Keratinocyte (primary cell): ENCODE results near the gene EDA. TPM values are rescaled to one million over a fixed set of nuclear protein-coding genes. Genes with fewer than 3 reads are reported as not detected.

Experiments used
- DNase-seq: peaks from one replicate; pipeline ENCODE4 v3.0.0-alpha.2; 2011; ENCODE audit warnings: low read depth, missing footprints, low spot score
- FAIRE-seq: peaks from 2 replicates; lab custom pipeline; 2011; peaks lifted over from hg19 to GRCh38; lab: Jason Lieb, UNC
- H2AFZ ChIP-seq: 2 replicates; pipeline ENCODE4 v1.6.0; 2012; ENCODE audit warnings: low read length, control low read depth, inconsistent platforms; ENCODE audit not compliant: control insufficient read depth
- H3K27ac ChIP-seq: 2 replicates; pipeline ENCODE4 v1.5.1; 2011; ENCODE audit warnings: low read length; ENCODE audit not compliant: control insufficient read depth, insufficient read depth
- H3K27me3 ChIP-seq: 3 replicates; pipeline ENCODE4 v1.6.0; 2011; ENCODE audit warnings: low read length; ENCODE audit not compliant: control insufficient read depth, insufficient read depth; ENCODE audit errors: extremely low read depth
- H3K36me3 ChIP-seq, 2 experiments: 2 replicates in 1 of 2; 3 replicates in 1 of 2; pipeline ENCODE4 v1.5.1; 2011; ENCODE audit warnings: low read length in 2 of 2, mild to moderate bottlenecking in 1 of 2; ENCODE audit not compliant: control insufficient read depth in 2 of 2, insufficient read depth in 2 of 2; ENCODE audit errors: extremely low read depth in 1 of 2
- H3K4me1 ChIP-seq: 3 replicates; pipeline ENCODE4 v1.5.1; 2011; ENCODE audit warnings: low read length; ENCODE audit not compliant: control insufficient read depth, insufficient read depth; ENCODE audit errors: extremely low read depth
- H3K4me2 ChIP-seq: 3 replicates; pipeline ENCODE4 v1.6.0; 2011; ENCODE audit warnings: low read depth, low read length; ENCODE audit not compliant: control insufficient read depth, insufficient read depth; ENCODE audit errors: extremely low read depth
- H3K4me3 ChIP-seq, 3 experiments: fragments of 200-600 bp in 1 of 3; sonication (generic) in 1 of 3; 2 replicates in 2 of 3; 3 replicates in 1 of 3; pipeline ENCODE4 v1.5.1; 2011 to 2016; ENCODE audit warnings: low read length in 3 of 3, mild to moderate bottlenecking in 3 of 3, control low read depth in 2 of 3, inconsistent platforms in 1 of 3, low read depth in 1 of 3, mixed read lengths in 1 of 3, mixed run types in 1 of 3, moderate library complexity in 1 of 3; ENCODE audit not compliant: control insufficient read depth in 2 of 3, insufficient read depth in 2 of 3; ENCODE audit errors: extremely low read depth in 1 of 3
- H3K79me2 ChIP-seq: 2 replicates; pipeline ENCODE4 v1.6.0; 2012; ENCODE audit warnings: low read length; ENCODE audit not compliant: control insufficient read depth, insufficient read depth
- H3K9ac ChIP-seq: 3 replicates; pipeline ENCODE4 v1.6.0; 2011; ENCODE audit warnings: low read length; ENCODE audit not compliant: control insufficient read depth, insufficient read depth; ENCODE audit errors: extremely low read depth
- H3K9me1 ChIP-seq: 3 replicates; pipeline ENCODE4 v1.6.0; 2011; ENCODE audit warnings: low read length; ENCODE audit not compliant: control insufficient read depth, insufficient read depth; ENCODE audit errors: extremely low read depth
- H3K9me3 ChIP-seq: 2 replicates; pipeline ENCODE4 v1.5.1; 2012; ENCODE audit warnings: low read depth, low read length; ENCODE audit not compliant: control insufficient read depth
- H4K20me1 ChIP-seq: 3 replicates; pipeline ENCODE4 v1.6.0; 2011; ENCODE audit warnings: low read length; ENCODE audit not compliant: control insufficient read depth, insufficient read depth; ENCODE audit errors: extremely low read depth
- EZH2 ChIP-seq: IDR thresholded peaks from one replicate; pipeline ENCODE4 v1.6.1; 2012; ENCODE audit warnings: inconsistent platforms, mild to moderate bottlenecking, low read length, moderate library complexity
- dilution Hi-C: fragments of 300-500 bp; cut with MboI; formaldehyde crosslinking; loops from one replicate; pipeline ENCODE4 v1.7.0; 2020; ENCODE audit warnings: low sequenced_read_pairs; ENCODE audit not compliant: extremely low pct_ligation_motif_present
- polyA plus RNA-seq, 5 experiments: library from polyadenylated mRNA; depleted of rRNA in 3 of 5; stranded (reverse) in 3 of 5; stranded (forward) in 1 of 5; unstranded in 1 of 5; fragments of >200 nt; gene quantifications; 1 replicate in 1 of 5; 2 replicates in 3 of 5; 3 replicates in 1 of 5; pipeline versions ENCODE4 v1.2.1 to v1.2.3, GENCODE V29; 2011 to 2012; ENCODE audit warnings: missing spikeins in 2 of 5, low read depth in 1 of 5, low replicate concordance in 1 of 5
- TF ChIP-seq, protein P1 (sequence below), 3 experiments: IDR thresholded peaks in 1 of 3; conservative IDR thresholded peaks in 1 of 3; optimal IDR thresholded peaks in 1 of 3; 2 replicates in 2 of 3; 3 replicates in 1 of 3; pipeline versions ENCODE3 to v1.5.1; 2011; ENCODE audit warnings: low read length in 3 of 3, mild to moderate bottlenecking in 3 of 3, moderate library complexity in 2 of 3, control low read depth in 1 of 3, inconsistent platforms in 1 of 3; ENCODE audit not compliant: insufficient read depth in 2 of 3; ENCODE audit errors: extremely low read depth in 1 of 3

EDA gene
- polyA plus RNA-seq, 1 donor (not counting 4 experiments of a cell fraction or from before 2014, with no cell fraction given), result 0.75 TPM

GRCh38 chrX:69948276-69948797 is 332.4 kb downstream of the EDA start:
- no peak for TF ChIP-seq EZH2
- TF ChIP-seq, protein P1, sequence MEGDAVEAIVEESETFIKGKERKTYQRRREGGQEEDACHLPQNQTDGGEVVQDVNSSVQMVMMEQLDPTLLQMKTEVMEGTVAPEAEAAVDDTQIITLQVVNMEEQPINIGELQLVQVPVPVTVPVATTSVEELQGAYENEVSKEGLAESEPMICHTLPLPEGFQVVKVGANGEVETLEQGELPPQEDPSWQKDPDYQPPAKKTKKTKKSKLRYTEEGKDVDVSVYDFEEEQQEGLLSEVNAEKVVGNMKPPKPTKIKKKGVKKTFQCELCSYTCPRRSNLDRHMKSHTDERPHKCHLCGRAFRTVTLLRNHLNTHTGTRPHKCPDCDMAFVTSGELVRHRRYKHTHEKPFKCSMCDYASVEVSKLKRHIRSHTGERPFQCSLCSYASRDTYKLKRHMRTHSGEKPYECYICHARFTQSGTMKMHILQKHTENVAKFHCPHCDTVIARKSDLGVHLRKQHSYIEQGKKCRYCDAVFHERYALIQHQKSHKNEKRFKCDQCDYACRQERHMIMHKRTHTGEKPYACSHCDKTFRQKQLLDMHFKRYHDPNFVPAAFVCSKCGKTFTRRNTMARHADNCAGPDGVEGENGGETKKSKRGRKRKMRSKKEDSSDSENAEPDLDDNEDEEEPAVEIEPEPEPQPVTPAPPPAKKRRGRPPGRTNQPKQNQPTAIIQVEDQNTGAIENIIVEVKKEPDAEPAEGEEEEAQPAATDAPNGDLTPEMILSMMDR (optimal IDR thresholded peaks at IDR 0.05 in 1 of 3, IDR thresholded peaks at IDR 0.05 in 1 of 3, conservative IDR thresholded peaks at IDR 0.05 in 1 of 3; ENCODE audit: extremely low read depth in 1 of 3, insufficient read depth in 2 of 3, low read length in 3 of 3), result no peak
- FAIRE-seq (no peak), DNase-seq (no peak)
- H3K9me3 ChIP-seq, result no peaks in the 10 kb centered on the region
- dilution Hi-C loops, result no loop called here
- no peak overlapping the region for H3K9ac ChIP-seq
- H3K4me1 ChIP-seq, result no peaks in the 10 kb centered on the region
- no peak overlapping the region for H2AFZ ChIP-seq
- H3K4me2 ChIP-seq, result no peak overlapping the region
- H3K27me3 ChIP-seq, result no peaks in the 10 kb centered on the region
- H3K79me2 ChIP-seq, result no peaks in the 10 kb centered on the region
- no peak overlapping the region for H3K4me3 ChIP-seq
- H4K20me1 ChIP-seq, result no peaks in the 10 kb centered on the region
- no peaks in the 10 kb centered on the region for H3K36me3 ChIP-seq
- H3K27ac ChIP-seq, result no peak overlapping the region
- H3K9me1 ChIP-seq, result no peaks in the 10 kb centered on the region

DNA sequence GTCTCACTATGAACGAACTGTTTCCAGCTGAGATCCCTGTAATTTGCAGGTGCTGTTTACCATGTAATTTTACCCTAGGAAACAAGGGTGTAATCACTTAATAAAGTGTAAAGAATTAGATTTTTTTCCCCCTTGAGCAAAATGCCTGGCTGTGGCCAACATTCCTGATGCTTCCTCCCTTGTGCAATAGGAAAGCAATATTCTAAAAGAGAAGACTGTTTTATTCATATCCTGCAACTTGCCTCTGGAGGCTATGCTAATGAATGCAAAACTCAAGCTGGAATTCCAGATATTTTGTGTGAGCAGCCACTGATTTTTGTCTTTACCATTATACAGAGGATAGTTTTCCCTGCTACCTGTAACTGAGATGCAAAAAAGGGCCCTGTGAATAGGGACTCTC is 335.8 kb downstream of the EDA start:
- no peak for DNase-seq
- H3K36me3 ChIP-seq, result no peaks in the 10 kb centered on the region
- H3K9me3 ChIP-seq, result no peaks in the 10 kb centered on the region
- no peaks in the 10 kb centered on the region for H3K9me1 ChIP-seq
- FAIRE-seq, result no peak
- H3K4me1 ChIP-seq, result no peaks in the 10 kb centered on the region
- H3K27me3 ChIP-seq, result no peaks in the 10 kb centered on the region
- dilution Hi-C loops, result no loop called here
- no peak overlapping the region for H2AFZ ChIP-seq
- TF ChIP-seq, protein P1 (optimal IDR thresholded peaks at IDR 0.05 in 1 of 3, IDR thresholded peaks at IDR 0.05 in 1 of 3, conservative IDR thresholded peaks at IDR 0.05 in 1 of 3; ENCODE audit: extremely low read depth in 1 of 3, insufficient read depth in 2 of 3, low read length in 3 of 3), result no peak
- TF ChIP-seq EZH2, result no peak
- no peaks in the 10 kb centered on the region for H4K20me1 ChIP-seq
- no peak overlapping the region for H3K4me2 ChIP-seq
- no peak overlapping the region for H3K4me3 ChIP-seq
- H3K27ac ChIP-seq, result no peak overlapping the region
- H3K9ac ChIP-seq, result no peak overlapping the region
- no peaks in the 10 kb centered on the region for H3K79me2 ChIP-seq
